HepG2 (cell line): ENCODE data around the gene TMEM33. TPM values are rescaled to one million over a fixed set of nuclear protein-coding genes. Genes with fewer than 3 reads are reported as not detected.

Experiments used
- CHD4 ChIP-seq: fragments of 200-600 bp; sonication (generic); IDR thresholded peaks from 2 replicates; pipeline ENCODE4 v1.7.0; 2017; ENCODE audit warnings: mild to moderate bottlenecking, low read length, borderline replicate concordance
- DR1 ChIP-seq: sonication (generic); formaldehyde crosslinking; IDR thresholded peaks from 2 replicates; pipeline ENCODE4 v1.8.0; 2021; ENCODE audit warnings: mild to moderate bottlenecking, missing genetic modification reagents, inconsistent platforms
- HHEX ChIP-seq: IDR thresholded peaks from 2 replicates; pipeline ENCODE4 v1.6.1; 2016; ENCODE audit warnings: control low read depth
- IKZF4 ChIP-seq: sonication (generic); formaldehyde crosslinking; IDR thresholded peaks from 2 replicates; pipeline ENCODE4 v1.5.1; 2020; ENCODE audit warnings: borderline replicate concordance, mild to moderate bottlenecking, low read depth, missing genetic modification reagents; ENCODE audit errors: not compliant biosample characterization
- KLF13 ChIP-seq: sonication (generic); formaldehyde crosslinking; IDR thresholded peaks from 2 replicates; pipeline ENCODE4 v1.4.0; 2020; ENCODE audit warnings: mild to moderate bottlenecking, missing genetic modification reagents
- MAX ChIP-seq: IDR thresholded peaks from 2 replicates; pipeline ENCODE4 v1.6.1; 2012; ENCODE audit warnings: inconsistent platforms
- MED1 ChIP-seq: sonication (generic); formaldehyde crosslinking; IDR thresholded peaks from 2 replicates; pipeline ENCODE4 v1.4.0; 2020; ENCODE audit warnings: missing genetic modification reagents
- MIER3 ChIP-seq: IDR thresholded peaks from 2 replicates; pipeline ENCODE4 v1.6.1; 2016; ENCODE audit warnings: missing compliant biosample characterization, borderline replicate concordance
- MTA3 ChIP-seq: sonication (generic); formaldehyde crosslinking; IDR thresholded peaks from 2 replicates; pipeline ENCODE4 v1.4.0; 2020; ENCODE audit warnings: missing genetic modification reagents
- PATZ1 ChIP-seq: sonication (generic); formaldehyde crosslinking; IDR thresholded peaks from 2 replicates; pipeline ENCODE4 v1.4.0; 2020; ENCODE audit warnings: missing genetic modification reagents
- REPIN1 ChIP-seq: sonication (generic); formaldehyde crosslinking; IDR thresholded peaks from 2 replicates; pipeline ENCODE4 v1.8.0; 2022; ENCODE audit warnings: missing genetic modification reagents, low read depth, mild to moderate bottlenecking, borderline replicate concordance
- SAFB2 ChIP-seq: sonication (generic); formaldehyde crosslinking; IDR thresholded peaks from 2 replicates; pipeline ENCODE4 v1.5.1; 2020; ENCODE audit warnings: missing genetic modification reagents, low read depth, mild to moderate bottlenecking, borderline replicate concordance
- SNAI1 ChIP-seq: sonication (generic); formaldehyde crosslinking; IDR thresholded peaks from 2 replicates; pipeline ENCODE4 v1.5.0; 2020; ENCODE audit warnings: mild to moderate bottlenecking, missing genetic modification reagents, borderline replicate concordance
- TBL1XR1 ChIP-seq: fragments of 150-350 bp; IDR thresholded peaks from 2 replicates; pipeline ENCODE4 v1.6.1; 2014; ENCODE audit warnings: borderline replicate concordance, low read length; ENCODE audit not compliant: partially characterized antibody
- ZFP41 ChIP-seq: sonication (generic); formaldehyde crosslinking; IDR thresholded peaks from 2 replicates; pipeline ENCODE4 v1.4.0; 2020; ENCODE audit warnings: mild to moderate bottlenecking, missing genetic modification reagents, borderline replicate concordance
- ZNF276 ChIP-seq: sonication (generic); formaldehyde crosslinking; IDR thresholded peaks from 2 replicates; pipeline ENCODE4 v1.4.0; 2020; ENCODE audit warnings: mild to moderate bottlenecking, low read depth, missing genetic modification reagents
- ZNF280B ChIP-seq: sonication (generic); formaldehyde crosslinking; IDR thresholded peaks from 2 replicates; pipeline ENCODE4 v1.5.0; 2020; ENCODE audit warnings: missing genetic modification reagents, mild to moderate bottlenecking, borderline replicate concordance
- ZNF562 ChIP-seq: sonication (generic); formaldehyde crosslinking; IDR thresholded peaks from 2 replicates; pipeline ENCODE4 v1.8.0; 2022; ENCODE audit warnings: missing genetic modification reagents, borderline replicate concordance
- ZNF710 ChIP-seq: sonication (generic); formaldehyde crosslinking; IDR thresholded peaks from 2 replicates; pipeline ENCODE4 v1.5.0; 2020; ENCODE audit warnings: mild to moderate bottlenecking, missing genetic modification reagents, borderline replicate concordance
- ZNF879 ChIP-seq: sonication (generic); formaldehyde crosslinking; IDR thresholded peaks from 2 replicates; pipeline ENCODE4 v1.8.1; 2023; ENCODE audit warnings: missing genetic modification reagents
- ZSCAN30 ChIP-seq: sonication (generic); formaldehyde crosslinking; IDR thresholded peaks from 2 replicates; pipeline ENCODE4 v1.5.0; 2020; ENCODE audit warnings: mild to moderate bottlenecking, missing genetic modification reagents
- polyA plus RNA-seq, 8 experiments: library from polyadenylated mRNA; depleted of rRNA in 3 of 8; stranded (reverse) in 7 of 8; unstranded in 1 of 8; fragments of >200 nt; fragmentation: Illumina TruSeq in 4 of 8; extraction: Trizol in 4 of 8; gene quantifications; 2 replicates each; pipeline versions ENCODE4 v1.2.1 to v1.2.3, GENCODE V29; 2011 to 2016; ENCODE audit warnings: low read depth in 4 of 8, missing spikeins in 1 of 8, mixed read lengths in 1 of 8; ENCODE audit not compliant: insufficient read depth in 1 of 8
- total RNA-seq, 5 experiments: library from RNA; depleted of rRNA; stranded (reverse); fragments of >200 nt; fragmentation: Illumina TruSeq; extraction: Trizol; gene quantifications; 2 replicates each; pipeline ENCODE4 v1.2.3, GENCODE V29; 2016; ENCODE audit warnings: low read depth in 1 of 5

Gene TMEM33
- total and polyA plus RNA-seq, 2 of the 13 experiments (the other 11 are each of a cell fraction or from before 2014, with no cell fraction given): 36.1 to 66.6 TPM

GRCh38 chr4:41934901-41935651 is at the start of gene TMEM33 (continued):
- TF ChIP-seq ZNF280B (CRISPR knock-in tag) (no peak), PATZ1 (CRISPR knock-in tag) (0 out of 2 replicates have a peak, but pooled peaks have one; percentile 30), DR1 (CRISPR knock-in tag) (peak; percentile 43; the same call in 1 of the 2 replicates), ZSCAN30 (CRISPR knock-in tag) (no peak), HHEX (CRISPR knock-in tag) (no peak), ZFP41 (CRISPR knock-in tag) (no peak), ZNF562 (CRISPR knock-in tag) (no peak), ZNF879 (no peak), MTA3 (no peak), REPIN1 (no peak), SNAI1 (CRISPR knock-in tag) (no peak), MED1 (no peak), ZNF276 (CRISPR knock-in tag) (0 out of 2 replicates have a peak, but pooled peaks have one; percentile 63), SAFB2 (CRISPR knock-in tag) (0 out of 2 replicates have a peak, but pooled peaks have one; percentile 64), IKZF4 (CRISPR knock-in tag) (no peak), TBL1XR1 (peak; percentile 61), CHD4 (0 out of 2 replicates have a peak, but pooled peaks have one; percentile 11), ZNF710 (CRISPR knock-in tag) (no peak), KLF13 (no peak), MIER3 (CRISPR knock-in tag) (peak; percentile 58; the same call in 1 of the 2 replicates), MAX (peak; percentile 70; the same call in 1 of the 2 replicates)
